NCI-H1436 (cell line): ENCODE results near the gene RBPJ.
"Not testable (repeated sequence)": the region's sequence is repeated elsewhere in the genome, so short reads cannot be mapped to it uniquely, and the experiment has no call there.

Experiments
- DNase-seq: peaks from one replicate; lab custom pipeline; 2025; lab: John Stamatoyannopoulos, UW

The RBPJ gene

DNA sequence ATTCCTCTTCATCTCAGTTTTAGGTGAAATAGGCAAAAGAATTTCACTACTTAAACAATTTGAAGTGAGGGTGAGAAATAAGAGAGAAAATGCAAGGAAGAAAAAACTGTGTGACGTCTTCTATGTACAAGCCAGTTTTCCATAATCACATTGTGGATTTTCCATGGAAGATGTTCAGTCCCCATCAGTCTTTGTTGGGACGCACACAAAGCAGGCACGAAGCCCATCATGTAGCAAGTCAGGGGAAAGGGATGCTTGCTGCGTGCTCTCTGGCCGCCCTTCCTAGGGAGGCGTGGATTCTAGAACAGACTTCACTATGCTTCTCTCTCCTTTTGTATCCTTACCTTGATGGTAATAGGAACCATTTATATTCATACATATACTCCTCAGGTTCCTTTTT, 54.7 kb downstream of the RBPJ start:
- no peak for DNase-seq

DNA sequence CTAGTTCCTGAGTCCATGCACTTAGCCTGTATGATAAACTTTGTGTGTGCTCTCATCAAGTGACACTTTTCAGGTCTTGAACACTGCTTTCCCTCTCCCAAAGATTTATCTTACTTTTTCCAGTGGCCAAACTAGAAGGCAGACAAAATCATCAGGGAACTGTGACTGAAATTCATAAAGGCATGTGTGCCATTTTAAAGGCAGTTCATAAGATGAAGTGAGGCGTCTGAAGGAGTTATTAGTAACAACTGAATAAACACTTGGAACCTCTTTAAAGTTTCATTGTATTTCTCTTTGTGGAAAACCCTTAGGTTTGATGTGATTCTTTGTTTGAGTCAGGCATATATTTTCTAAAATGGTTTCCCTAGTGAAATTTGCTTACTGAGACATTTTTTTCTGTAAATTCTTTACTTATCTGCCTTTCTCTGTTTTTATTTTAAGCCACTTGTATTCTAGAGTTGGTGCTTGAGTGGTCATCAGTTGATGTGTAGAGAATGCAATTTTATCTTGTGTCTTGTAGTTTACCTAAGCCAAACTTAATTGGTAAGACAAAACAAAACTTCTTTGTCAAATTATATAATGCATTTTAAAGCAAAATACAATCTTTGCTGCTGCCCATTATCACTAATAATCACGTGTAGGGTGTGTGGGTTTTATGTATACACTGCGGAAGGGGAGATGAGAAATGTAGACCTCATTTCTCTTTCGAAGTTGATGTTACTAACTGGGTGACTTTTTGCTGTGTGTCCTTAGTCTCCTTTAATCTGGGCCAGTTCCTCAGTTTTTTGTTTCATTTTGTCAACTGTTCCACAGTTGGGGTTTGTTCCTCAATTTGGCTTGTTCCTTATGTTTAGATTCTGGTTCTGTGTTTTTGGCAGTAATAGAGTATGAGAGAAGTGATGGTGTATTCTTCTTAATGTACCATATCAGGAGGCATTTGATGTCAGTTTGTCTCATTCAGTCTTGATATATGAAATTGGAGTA, 56.8 kb downstream of the RBPJ start:
- no peak for DNase-seq

DNA sequence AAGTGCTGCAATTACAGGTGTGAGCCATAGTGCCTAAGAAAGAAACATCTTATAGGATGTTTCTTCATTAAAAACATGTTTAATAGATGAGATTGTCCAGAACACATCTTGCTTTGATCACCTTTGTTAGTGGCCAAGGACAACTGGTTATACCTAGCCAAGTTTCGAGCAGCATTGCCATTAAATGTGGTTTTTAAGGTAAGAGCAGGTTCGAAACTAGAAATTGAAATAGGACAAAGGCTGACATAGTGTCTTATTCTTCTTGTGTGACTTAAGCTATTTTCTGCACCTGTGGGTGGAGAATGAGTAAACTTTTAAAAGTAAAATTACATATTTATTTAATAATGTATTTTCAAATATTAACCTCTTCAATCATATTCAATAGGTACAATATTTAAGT, 59.0 kb downstream of the RBPJ start:
- DNase-seq: no peak

DNA sequence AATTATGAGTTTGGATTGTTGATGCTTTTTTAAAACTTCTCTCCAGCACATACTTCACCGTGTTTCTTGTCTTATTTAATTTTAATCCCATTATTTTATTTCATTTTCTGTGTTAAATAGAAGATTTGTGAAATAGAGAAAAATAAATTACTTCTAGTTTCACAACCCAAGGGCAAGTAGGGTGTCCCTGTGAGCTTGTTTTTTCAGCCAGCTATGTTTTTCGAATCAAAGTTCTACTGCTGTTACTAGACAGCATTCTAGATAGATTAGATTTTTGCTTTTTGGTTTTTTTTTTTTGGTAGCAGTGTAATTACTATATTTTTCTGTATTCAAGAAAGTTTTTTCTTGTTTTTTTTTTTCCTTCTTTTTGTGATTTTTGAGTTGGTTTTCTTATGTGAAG, 59.9 kb downstream of the RBPJ start:
- DNase-seq: no peak

DNA sequence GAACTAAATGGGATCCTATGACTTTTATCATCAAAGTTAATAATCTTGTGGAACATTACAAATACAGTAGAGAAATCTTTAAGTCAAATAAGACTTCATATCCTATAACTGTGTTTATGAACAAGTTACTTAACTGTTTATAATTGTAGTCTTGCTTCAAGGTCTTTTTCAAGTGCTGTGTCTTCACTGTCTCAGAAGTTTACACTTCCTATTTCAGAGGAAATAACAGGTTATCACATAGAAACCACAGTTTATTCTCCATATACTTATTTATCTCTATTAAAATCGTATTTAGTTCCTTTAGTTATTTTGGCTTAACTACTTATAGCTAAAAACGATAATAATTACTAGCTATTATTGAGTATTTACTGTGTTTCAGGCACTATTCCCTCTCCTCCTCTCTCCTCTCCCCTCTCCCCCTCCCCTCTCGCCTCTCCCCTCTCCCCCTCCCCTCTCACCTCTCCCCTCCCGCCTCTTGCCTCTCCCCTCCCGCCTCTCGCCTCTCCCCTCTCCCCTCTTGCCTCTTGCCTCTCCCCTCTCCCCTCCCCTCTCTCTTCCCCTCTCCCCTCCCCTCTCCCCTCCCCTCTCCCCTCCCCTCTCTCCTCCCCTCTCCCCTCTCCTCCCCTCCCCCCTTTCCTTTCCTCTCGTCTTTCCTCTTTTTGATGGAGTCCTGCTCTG, 63.7 kb downstream of the RBPJ start:
- no peak for DNase-seq

DNA sequence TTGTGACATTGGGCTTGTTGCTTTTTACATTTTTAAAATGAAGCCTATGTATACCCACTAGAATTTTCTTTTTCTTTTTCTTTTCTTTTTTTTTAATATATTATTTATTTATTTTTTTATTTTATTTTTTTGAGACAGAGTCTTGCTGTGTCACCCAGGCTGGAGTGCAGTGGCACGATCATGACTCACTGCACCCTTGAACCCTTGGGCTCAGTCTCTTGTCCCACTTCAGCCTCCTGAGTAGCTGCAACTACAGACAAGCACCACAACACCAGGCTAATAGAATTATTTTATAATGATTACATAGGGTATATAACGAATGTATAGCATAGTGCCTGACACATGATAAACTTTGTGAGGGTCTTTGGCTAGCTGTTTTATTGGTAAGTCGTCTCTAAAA, 64.9 kb downstream of the RBPJ start:
- DNase-seq: no peak

DNA sequence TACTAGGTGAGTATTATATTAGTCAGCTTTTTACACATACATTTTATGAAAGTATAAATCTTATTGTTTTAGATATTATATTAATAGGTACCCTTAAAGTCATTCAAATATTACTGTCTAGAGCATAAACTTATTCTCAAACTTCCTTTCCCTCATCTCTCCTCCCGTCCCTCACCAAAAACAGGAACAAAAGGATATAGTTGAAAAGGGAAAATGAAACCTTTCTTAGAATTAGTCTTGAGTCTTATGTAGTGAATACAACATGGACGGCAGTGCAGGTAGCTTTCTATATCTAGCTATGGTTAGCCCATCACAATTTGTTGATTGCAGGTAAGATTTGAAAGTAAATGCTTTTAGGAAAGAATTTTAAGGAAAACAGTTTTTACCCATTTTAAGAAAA, 65.6 kb downstream of the RBPJ start:
- DNase-seq: no peak

DNA sequence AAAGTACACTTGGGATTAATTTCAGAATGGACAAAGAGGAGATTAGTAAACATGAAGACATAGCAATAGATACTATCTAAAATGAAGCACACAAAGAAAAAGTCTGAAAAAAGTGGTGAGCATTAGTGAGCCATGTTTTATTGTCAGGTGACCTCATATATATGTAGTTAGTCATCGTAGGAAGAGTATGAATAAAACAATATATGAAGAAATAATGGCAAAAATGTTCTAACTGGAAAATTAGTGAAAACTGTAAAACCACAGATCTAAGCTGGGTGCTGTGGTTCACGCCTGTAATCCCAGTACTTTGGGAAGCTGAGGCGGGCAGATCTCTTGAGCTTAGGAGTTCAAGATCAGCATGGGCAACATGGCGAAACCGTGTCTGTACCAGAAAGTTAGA, 67.9 kb downstream of the RBPJ start:
- no peak for DNase-seq

DNA sequence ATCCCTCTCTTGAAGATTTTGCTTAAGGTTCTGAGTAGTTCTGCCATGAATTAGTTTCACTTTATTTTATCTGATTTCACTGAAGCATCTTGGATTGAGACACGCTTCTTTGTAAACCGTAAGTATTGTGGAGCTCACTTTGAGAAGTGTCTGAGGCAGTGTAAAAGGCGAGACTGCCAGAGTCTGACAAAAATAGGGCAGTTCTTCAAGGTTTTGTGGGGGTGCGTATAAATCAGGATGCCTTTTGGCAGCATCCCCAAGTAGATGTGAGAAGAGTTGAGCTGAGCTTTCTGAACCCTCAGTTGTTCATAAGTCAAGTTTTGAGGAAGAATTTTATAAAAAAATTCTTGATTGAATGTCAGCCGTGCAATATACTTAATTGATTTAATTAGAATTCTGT, 76.3 kb downstream of the RBPJ start:
- DNase-seq: no peak

DNA sequence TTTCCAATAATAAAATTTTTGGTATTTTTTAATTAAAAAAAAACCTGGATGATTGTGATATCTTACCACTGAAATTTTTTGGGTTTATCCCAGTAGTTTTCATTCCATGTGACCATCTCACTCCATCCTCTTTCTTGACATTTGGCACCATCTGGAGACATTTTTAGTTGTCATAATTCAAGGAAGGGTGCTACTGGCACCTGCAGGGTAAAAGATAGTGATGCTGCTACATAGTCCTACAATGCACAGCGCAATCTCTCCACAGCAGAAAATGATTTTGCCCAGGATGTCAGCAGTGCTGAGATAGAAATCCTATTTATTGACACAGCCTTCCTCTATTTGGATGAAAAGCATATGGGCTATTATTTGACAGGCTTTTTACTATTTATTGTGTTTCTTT, 79.3 kb downstream of the RBPJ start:
- no peak for DNase-seq

DNA sequence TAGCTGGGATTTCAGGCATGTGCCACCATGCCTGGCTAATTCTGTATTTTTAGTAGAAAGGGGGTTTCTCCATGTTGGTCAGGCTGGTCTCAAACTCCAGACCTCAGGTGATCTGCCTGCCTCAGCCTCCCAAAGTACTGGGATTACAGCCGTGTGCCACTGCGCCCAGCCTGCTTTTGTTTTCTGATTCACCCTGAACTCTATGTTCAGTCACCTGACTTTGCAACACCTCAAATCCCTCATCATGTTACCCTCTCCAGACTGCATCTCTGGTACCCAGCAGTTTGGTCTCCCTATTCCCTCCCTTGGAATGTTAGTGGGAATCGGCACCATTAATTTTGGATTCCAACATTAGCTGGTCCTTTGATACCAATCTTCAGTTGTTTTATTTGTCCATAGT, 81.2 kb downstream of the RBPJ start:
- not testable (repeated sequence) for DNase-seq

DNA sequence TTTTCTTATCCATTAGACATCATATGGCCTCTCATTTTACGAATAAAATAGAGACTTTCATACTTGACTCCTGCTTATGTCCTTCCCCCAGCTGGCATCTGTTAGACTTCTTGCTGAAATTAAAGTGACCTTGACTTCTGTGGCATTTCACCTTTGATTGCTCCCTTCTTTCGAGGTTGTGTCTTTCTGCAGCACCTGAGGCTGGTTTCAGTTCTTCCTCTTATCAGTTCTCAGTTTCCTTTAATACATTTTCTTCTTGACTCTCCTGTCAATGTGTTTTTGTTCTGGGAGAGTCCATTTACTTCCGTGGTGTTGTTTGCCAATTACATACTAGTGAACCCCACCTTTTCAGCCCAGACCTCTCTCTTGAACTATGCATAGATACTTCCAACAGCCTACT, 81.6 kb downstream of the RBPJ start:
- no peak for DNase-seq

DNA sequence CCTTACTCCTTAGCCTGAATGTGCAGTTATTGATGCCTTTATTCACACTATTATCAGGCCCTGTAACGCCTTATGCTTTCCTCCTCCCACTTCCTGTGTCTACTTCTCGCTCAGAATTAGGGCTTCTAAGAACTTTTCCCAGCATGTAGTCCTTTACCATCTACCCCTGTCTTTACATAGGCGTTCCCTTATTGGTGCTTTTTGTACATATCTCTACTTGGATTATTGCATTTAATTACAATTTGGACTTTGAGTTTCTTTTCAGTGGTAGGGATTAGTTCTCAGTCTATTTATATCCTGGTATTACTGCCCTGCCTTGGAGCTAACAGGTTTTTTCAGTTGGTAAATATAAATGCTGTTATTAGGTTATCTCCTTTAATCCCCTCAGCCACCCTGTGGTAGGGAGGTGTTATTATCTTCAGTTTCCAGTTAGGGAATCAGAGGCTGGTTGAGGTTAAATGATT, 84.0 kb downstream of the RBPJ start:
- DNase-seq: no peak

DNA sequence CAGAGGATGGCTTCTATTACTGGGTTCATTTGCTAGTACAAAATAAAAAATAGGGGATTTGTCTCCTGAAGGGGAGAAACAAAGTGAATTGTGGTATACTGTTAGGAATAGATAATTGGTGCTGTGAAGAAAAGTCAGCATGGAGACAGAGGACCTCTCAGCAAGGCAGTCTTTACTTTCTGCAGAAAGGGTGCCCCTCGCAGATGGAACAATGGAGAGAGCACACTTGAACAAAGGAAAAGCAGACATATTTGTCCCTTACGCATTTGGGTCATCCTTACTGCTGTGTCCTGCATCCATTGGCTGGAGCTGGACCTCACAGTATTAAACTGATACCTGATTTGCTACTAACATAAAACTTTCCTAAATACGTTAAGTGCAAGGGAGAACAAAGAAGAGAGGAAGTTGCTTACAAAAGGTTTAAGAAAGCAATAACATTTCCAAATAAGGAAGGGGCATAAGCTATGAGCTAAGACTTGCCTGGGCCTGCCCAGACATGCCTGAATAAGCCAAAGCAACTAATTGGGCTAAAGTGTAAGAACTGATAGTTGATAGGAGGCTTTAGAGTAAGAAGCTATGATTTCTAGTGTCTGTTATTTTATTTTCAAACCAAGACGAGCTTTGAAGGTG, 85.6 kb downstream of the RBPJ start:
- DNase-seq: no peak

DNA sequence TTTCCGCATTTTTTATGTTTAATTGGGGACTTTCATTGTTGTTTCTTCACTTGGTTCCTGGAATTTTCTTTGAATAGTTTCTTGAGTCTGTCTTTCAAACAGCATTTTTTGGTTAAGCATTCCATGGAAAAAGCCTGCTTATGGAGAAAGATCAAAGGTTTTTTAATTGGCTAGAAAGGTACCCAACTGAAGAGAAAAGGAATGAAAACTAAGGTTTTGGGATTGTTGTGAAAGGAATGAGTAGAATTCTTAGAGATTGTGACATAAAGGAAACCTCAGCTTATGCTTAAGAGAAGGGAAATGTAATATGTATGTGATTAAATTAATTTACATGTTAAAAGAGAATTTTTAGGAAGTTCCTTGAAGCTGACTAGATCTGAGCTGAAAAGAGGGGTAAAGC, 86.7 kb downstream of the RBPJ start:
- DNase-seq: no peak

DNA sequence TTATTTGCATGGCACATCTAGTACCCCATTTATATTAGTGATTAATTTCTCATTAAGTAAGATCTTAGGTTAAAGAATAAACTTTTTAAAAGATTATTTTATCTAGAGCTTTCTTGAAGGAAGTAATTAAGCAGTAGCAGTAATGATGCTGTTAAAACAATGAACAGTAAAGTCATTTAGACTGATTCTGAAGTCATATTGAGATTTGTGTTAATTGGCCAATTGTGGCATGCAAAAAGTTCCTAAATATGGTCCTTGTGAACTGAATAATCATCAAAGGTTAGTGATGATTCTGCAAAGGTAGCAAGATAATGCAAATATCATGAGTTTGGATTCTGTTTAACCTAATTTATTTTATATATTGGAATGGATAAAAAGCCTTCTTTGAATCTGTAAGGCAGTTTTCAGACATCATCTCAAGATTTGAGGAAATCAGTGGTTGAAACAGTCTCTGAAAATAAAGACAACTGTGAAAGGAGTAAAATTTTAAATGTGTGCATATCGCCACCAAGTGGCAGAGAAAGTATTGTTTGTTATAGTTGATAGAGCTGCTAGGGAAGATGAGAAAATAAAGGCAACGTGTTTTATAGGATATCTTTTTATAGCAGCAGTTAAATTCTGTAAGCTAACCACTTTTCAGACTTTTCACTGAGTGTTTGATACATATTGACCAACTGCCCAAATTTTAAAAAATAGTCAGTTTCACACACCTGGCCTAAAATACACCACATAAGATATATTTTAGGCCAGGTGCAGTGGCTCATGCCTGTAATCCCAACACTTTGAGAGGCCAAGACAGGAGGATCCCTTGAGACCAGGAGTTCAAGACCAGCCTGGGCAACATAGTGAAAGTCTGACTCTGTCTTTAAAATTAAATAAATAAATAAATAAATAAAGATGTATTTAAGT, 89.8 kb downstream of the RBPJ start:
- peak; percentile 41 for DNase-seq

DNA sequence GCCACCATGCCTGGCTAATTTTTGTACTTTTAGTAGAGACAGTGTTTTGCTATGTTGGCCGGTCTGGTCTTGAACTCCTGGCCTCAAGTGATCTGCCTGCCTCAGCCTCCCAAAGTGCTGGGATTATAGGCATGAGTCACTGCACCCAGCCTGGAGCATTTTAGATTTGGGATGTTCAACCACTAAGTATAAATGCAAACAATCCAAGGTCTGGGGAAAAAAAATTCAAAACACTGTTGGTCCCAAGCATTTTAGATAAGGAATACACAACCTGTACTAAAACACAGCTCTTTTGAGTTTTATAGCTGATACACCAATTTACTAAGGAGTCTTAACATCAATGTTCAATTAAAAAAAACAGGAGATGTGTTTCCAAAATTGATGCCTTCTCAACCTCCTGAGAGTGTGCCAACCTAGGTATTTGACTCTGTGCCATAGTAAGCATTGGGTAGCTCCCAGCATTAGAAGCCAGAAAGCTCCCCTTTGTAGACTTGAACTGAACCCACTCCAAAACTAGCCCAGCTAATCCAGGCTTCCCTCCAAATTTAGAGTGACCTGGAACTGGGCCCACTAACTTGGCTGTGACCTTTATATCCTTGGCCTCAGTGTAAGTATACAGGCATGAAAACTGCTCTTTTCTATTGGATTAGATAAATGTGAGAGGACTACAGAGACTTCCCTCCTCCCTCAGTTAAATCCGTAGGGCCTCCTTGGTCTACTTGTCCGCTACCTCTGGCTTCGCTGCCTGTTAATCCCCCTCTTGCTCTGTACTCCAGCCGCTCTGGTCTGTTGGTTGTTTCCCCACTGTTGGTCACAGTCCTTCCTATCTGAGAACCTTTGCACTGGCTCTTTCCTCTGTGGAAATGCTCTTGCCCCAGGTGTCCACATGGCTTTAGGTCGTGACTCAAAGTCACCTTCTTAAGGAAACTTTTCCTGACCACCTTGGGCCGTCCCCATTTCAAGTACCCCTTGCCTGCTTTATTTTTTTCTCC, 91.9 kb downstream of the RBPJ start:
- no peak for DNase-seq

DNA sequence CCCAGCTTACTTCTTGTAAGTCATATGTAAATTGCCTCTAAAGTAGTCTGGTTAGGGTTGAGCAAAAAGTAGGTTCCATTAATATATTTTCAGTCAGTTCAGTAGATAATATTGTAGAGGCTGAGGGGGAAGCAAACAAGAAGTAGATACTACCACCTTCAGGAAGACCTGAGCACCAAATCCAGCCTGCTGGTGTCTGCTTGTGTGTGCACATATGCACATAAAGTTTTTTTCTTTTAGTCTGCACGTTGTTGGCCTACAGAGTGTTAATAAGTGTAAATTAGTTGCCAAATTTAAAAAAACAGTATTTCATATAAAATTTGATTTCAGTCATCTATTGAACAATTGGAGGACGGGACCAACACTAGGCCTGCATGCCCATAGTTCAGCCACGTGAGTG, 92.8 kb downstream of the RBPJ start:
- no peak for DNase-seq

DNA sequence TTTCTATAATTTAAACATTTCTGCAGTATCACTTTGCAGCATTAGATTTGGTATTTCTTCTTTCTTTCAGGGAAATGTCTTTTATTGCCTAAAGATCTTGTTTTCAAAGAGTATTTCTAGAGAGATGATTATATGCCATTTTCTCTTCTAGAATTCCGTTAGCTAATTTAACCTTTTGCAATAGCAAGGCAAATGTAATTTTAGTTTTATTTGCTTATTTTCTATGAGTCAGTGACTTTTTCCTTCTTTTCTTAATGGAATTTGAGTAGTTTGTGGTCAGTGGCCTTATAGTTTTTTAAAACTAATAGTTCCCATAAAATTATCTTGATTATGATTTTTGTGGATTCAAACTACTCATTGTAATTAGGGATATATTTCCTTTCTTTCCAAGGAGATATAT, 97.3 kb downstream of the RBPJ start:
- no peak for DNase-seq

DNA sequence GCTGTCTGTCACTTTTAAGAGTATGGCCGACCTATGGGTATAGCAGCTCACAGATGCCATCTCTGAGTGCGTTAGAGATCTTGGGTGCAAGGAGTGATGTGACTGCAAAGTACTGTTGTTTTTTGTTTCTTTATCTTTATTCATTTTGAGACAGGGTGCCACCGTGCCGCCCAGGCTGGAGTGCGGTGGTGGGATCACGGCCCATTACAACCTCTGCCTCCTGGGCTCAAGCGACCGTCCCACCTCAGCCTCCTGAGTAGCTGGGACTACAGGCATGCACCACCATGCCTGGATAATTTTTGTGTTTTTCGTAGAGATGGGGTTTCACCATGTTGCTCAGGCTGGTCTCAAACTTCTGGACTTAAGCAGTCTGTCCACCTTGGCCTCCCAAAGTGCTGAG, 98.0 kb downstream of the RBPJ start:
- no peak for DNase-seq

DNA sequence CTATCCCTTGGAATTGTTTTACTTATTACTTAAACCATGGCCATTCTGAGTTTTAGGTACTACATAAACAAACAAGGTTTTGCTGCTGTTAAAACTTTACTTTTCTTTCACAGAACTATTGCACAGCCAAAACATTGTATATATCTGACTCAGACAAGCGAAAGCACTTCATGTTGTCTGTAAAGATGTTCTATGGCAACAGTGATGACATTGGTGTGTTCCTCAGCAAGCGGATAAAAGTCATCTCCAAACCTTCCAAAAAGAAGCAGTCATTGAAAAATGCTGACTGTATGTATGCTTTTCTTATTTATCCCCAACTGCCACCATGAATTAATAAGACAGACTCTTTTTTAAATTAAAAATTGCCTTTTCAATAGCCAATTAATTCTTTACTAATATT, 99.6 kb downstream of the RBPJ start:
- DNase-seq: no peak
